Measurements from ENCODE around the gene AXIN2. TPM values are rescaled to one million over a fixed set of nuclear protein-coding genes. Genes with fewer than 3 reads are reported as not detected.

The AXIN2 gene
- total RNA-seq, 4 donors from 2014 or later, result 17.2 to 63.4 (median 49.3) TPM

- H3K27ac ChIP-seq (replicated peaks in 1 of 4), result no peak overlapping the region
- no peaks in the 10 kb centered on the region for H3K27me3 ChIP-seq
- H3K9me3 ChIP-seq, result no peaks in the 10 kb centered on the region
- DNase-seq (ENCODE audit: extremely low spot score), result no peak
- H3K4me1 ChIP-seq, result peaks cover 0 to 85% (median 37%) of the 10 kb centered on the region in 4 donors
- 78% methylated on average over 8 of the region's 8 CpGs for WGBS
- peaks cover 24 to 58% (median 28%) of the 10 kb centered on the region in 4 donors for H3K36me3 ChIP-seq
- no peak overlapping the region for H3K4me3 ChIP-seq
- intact Hi-C loops (cut with DNase I), result no loop called here
- no peak for TF ChIP-seq CTCF (IDR thresholded peaks at IDR 0.05)
- TF ChIP-seq EP300 (IDR thresholded peaks at IDR 0.05), result no peak
Measured at GRCh38 chr17:65541453-65541852, 20.0 kb downstream of the AXIN2 start.

- DNase-seq (ENCODE audit: extremely low spot score), result no peak
- Histone ChIP-seq H3K36me3 (peaks cover 39 to 65% (median 45%) of the 10 kb centered on the region in 4 donors), H3K27me3 (no peaks in the 10 kb centered on the region), H3K4me1 (peaks cover under 1 to 68% (median 30%) of the 10 kb centered on the region in 4 donors), H3K4me3 (no peak overlapping the region), H3K9me3 (no peaks in the 10 kb centered on the region), H3K27ac (replicated peaks in 1 of 4) (peak overlapping the region; percentile 11 to 64 (median 36))
- WGBS, result 65% methylated on average over 2 of the region's 2 CpGs
- TF ChIP-seq CTCF (IDR thresholded peaks at IDR 0.05) (no peak), EP300 (IDR thresholded peaks at IDR 0.05) (no peak), POLR2A (IDR thresholded peaks at IDR 0.05; ENCODE audit: low read depth) (no peak), POLR2AphosphoS5 (IDR thresholded peaks at IDR 0.05) (no peak)
- intact Hi-C loops (cut with DNase I), result no loop called here
Measured at GRCh38 chr17:65539630-65540266, 21.7 kb downstream of the AXIN2 start.

- peaks cover 45 to 70% (median 53%) of the 10 kb centered on the region in 4 donors for H3K36me3 ChIP-seq
- H3K9me3 ChIP-seq, result no peaks in the 10 kb centered on the region
- 43% methylated on average over 12 of the region's 12 CpGs for WGBS
- H3K27ac ChIP-seq (replicated peaks in 1 of 4), result peak overlapping the region; percentile 11 to 64 (median 36)
- no peak for DNase-seq (ENCODE audit: extremely low spot score)
- intact Hi-C loops (cut with DNase I), result no loop called here
- H3K27me3 ChIP-seq, result no peaks in the 10 kb centered on the region
- H3K4me3 ChIP-seq, result no peak overlapping the region
- H3K4me1 ChIP-seq, result peaks cover 9 to 66% (median 33%) of the 10 kb centered on the region in 4 donors
- TF ChIP-seq POLR2A (IDR thresholded peaks at IDR 0.05; ENCODE audit: low read depth) (no peak), EP300 (IDR thresholded peaks at IDR 0.05) (no peak), CTCF (IDR thresholded peaks at IDR 0.05) (no peak)
Measured at GRCh38 chr17:65538675-65539529, 22.5 kb downstream of the AXIN2 start.

GRCh38 chr17:65537845-65538674 is 23.4 kb downstream of the AXIN2 start:
- no peak for TF ChIP-seq CTCF (IDR thresholded peaks at IDR 0.05)
- peak in 1 of 2 donors; percentile 6 for TF ChIP-seq POLR2AphosphoS5 (IDR thresholded peaks at IDR 0.05)
- H3K9me3 ChIP-seq, result no peaks in the 10 kb centered on the region
- no peaks in the 10 kb centered on the region for H3K27me3 ChIP-seq
- 87% methylated on average over 48 of the region's 50 CpGs for WGBS
- peaks cover 53 to 76% (median 62%) of the 10 kb centered on the region in 4 donors for H3K36me3 ChIP-seq
- DNase-seq (ENCODE audit: extremely low spot score), result no peak
- H3K4me1 ChIP-seq, result peaks cover 17 to 66% (median 34%) of the 10 kb centered on the region in 4 donors
- H3K4me3 ChIP-seq, result no peak overlapping the region
- H3K27ac ChIP-seq (replicated peaks in 1 of 4), result peak overlapping the region in 3 of 4 donors; percentile 40 to 64 (median 56)
- intact Hi-C loops (cut with DNase I), result no loop called here

Data from esophagus muscularis mucosa (tissue), 4 donors.